Raji (cell line): ENCODE results near the gene FBLN5.
A peak's percentile ranks its signal among the peaks of the same experiment; 100 is the strongest.

Experiments used
- POLR2A ChIP-seq: IDR thresholded peaks from 2 replicates; pipeline ENCODE4 v1.6.1; 2011; ENCODE audit warnings: low read depth, low read length, control low read depth; ENCODE audit not compliant: insufficient read depth

Gene FBLN5

GRCh38 chr14:91884664-91885063 is 62.8 kb downstream of the FBLN5 start:
- TF ChIP-seq POLR2A = no peak

- no peak for TF ChIP-seq POLR2A
These were observed 63.7 kb downstream of the FBLN5 start for GRCh38 chr14:91883753-91884152.

GRCh38 chr14:91882776-91883175 is 64.7 kb downstream of the FBLN5 start:
- TF ChIP-seq POLR2A = no peak

- TF ChIP-seq POLR2A = no peak
These were observed 65.1 kb downstream of the FBLN5 start for GRCh38 chr14:91882369-91882768.

- TF ChIP-seq POLR2A = no peak
These were observed 68.3 kb downstream of the FBLN5 start for GRCh38 chr14:91879196-91879595.

GRCh38 chr14:91878274-91878673 is 69.2 kb downstream of the FBLN5 start:
- no peak for TF ChIP-seq POLR2A

- TF ChIP-seq POLR2A = no peak
These were observed 70.0 kb downstream of the FBLN5 start for GRCh38 chr14:91877376-91877915.

GRCh38 chr14:91876492-91876891 is 71.0 kb downstream of the FBLN5 start:
- TF ChIP-seq POLR2A = no peak

GRCh38 chr14:91875525-91876286 is 71.8 kb downstream of the FBLN5 start:
- no peak for TF ChIP-seq POLR2A

- no peak for TF ChIP-seq POLR2A
These were observed 73.8 kb downstream of the FBLN5 start for GRCh38 chr14:91873471-91874415.

GRCh38 chr14:91872517-91873470 is 74.7 kb downstream of the FBLN5 start:
- TF ChIP-seq POLR2A = peak; percentile 34; the same call in 1 of the 2 replicates

GRCh38 chr14:91872011-91872501 is 75.4 kb downstream of the FBLN5 start:
- TF ChIP-seq POLR2A = no peak

- no peak for TF ChIP-seq POLR2A
These were observed 76.6 kb downstream of the FBLN5 start for GRCh38 chr14:91870890-91871289.

GRCh38 chr14:91870001-91870400 is 77.5 kb downstream of the FBLN5 start:
- no peak for TF ChIP-seq POLR2A

GRCh38 chr14:91869556-91869955 is 77.9 kb downstream of the FBLN5 start:
- no peak for TF ChIP-seq POLR2A
